Astrocyte (in vitro differentiated cells and primary cell): Measurements from ENCODE around the gene SPOCK1. TPM values are rescaled to one million over a fixed set of nuclear protein-coding genes. Genes with fewer than 3 reads are reported as not detected.

Source experiments
- DNase-seq: peaks from one replicate; pipeline ENCODE4 v3.0.0-alpha.2; 2010; ENCODE audit warnings: low read depth
- FAIRE-seq: peaks from 2 replicates; lab custom pipeline; 2011; peaks lifted over from hg19 to GRCh38; lab: Jason Lieb, UNC
- H2AFZ ChIP-seq: 2 replicates; pipeline ENCODE4 v1.6.0; 2012; ENCODE audit warnings: low read depth, low read length, inconsistent platforms
- H3K27ac ChIP-seq: 2 replicates; pipeline ENCODE4 v1.5.1; 2011; ENCODE audit warnings: low read depth, low read length, inconsistent platforms
- H3K27me3 ChIP-seq: 2 replicates; pipeline ENCODE4 v1.6.0; 2011; ENCODE audit warnings: low read length, inconsistent platforms; ENCODE audit not compliant: insufficient read depth
- H3K36me3 ChIP-seq: 2 replicates; pipeline ENCODE4 v1.5.1; 2011; ENCODE audit warnings: low read length, inconsistent platforms; ENCODE audit not compliant: insufficient read depth
- H3K4me1 ChIP-seq: 2 replicates; pipeline ENCODE4 v1.5.1; 2011; ENCODE audit warnings: low read length, inconsistent platforms; ENCODE audit not compliant: insufficient read depth
- H3K4me2 ChIP-seq: 2 replicates; pipeline ENCODE4 v1.6.0; 2012; ENCODE audit warnings: low read length, inconsistent platforms
- H3K4me3 ChIP-seq: 2 replicates; pipeline ENCODE4 v1.5.1; 2011; ENCODE audit warnings: low read depth, mild to moderate bottlenecking, low read length, inconsistent platforms; ENCODE audit not compliant: insufficient read depth
- H3K79me2 ChIP-seq: 2 replicates; pipeline ENCODE4 v1.6.0; 2012; ENCODE audit warnings: mild to moderate bottlenecking, low read length, inconsistent platforms; ENCODE audit not compliant: insufficient read depth
- H3K9ac ChIP-seq: 2 replicates; pipeline ENCODE4 v1.6.0; 2012; ENCODE audit warnings: mild to moderate bottlenecking, low read length, inconsistent platforms
- H3K9me3 ChIP-seq: 2 replicates; pipeline ENCODE4 v1.5.1; 2012; ENCODE audit warnings: low read depth, mild to moderate bottlenecking, low read length, inconsistent platforms; ENCODE audit not compliant: insufficient read depth
- H4K20me1 ChIP-seq: 2 replicates; pipeline ENCODE4 v1.6.0; 2012; ENCODE audit warnings: low read length, inconsistent platforms; ENCODE audit not compliant: insufficient read depth
- H3K27ac Mint-ChIP-seq: one replicate; pipeline ENCODE4 v1.8.0; 2021; ENCODE audit warnings: mild to moderate bottlenecking, mixed read lengths; ENCODE audit not compliant: unreplicated experiment
- H3K27me3 Mint-ChIP-seq: one replicate; pipeline ENCODE4 v1.8.0; 2021; ENCODE audit warnings: low read depth, mixed read lengths; ENCODE audit not compliant: unreplicated experiment
- H3K36me3 Mint-ChIP-seq: one replicate; pipeline ENCODE4 v1.8.0; 2021; ENCODE audit warnings: low read depth, mixed read lengths; ENCODE audit not compliant: unreplicated experiment
- H3K4me1 Mint-ChIP-seq: one replicate; pipeline ENCODE4 v1.8.0; 2021; ENCODE audit warnings: low read depth, mixed read lengths; ENCODE audit not compliant: unreplicated experiment
- H3K4me3 Mint-ChIP-seq: one replicate; pipeline ENCODE4 v1.8.0; 2021; ENCODE audit warnings: mild to moderate bottlenecking, moderate library complexity, mixed read lengths; ENCODE audit not compliant: unreplicated experiment
- H3K9me3 Mint-ChIP-seq: one replicate; pipeline ENCODE4 v1.8.0; 2021; ENCODE audit warnings: mild to moderate bottlenecking, mixed read lengths; ENCODE audit not compliant: unreplicated experiment
- CTCF ChIP-seq: IDR thresholded peaks from 2 replicates; pipeline ENCODE4 v1.5.1; 2011; ENCODE audit warnings: low read depth, mild to moderate bottlenecking, inconsistent platforms, low read length, moderate library complexity; ENCODE audit not compliant: insufficient read depth
- EZH2 ChIP-seq: IDR thresholded peaks from 2 replicates; pipeline ENCODE4 v1.6.1; 2012; ENCODE audit warnings: mild to moderate bottlenecking, low read length, inconsistent platforms; ENCODE audit not compliant: insufficient read depth
- total RNA-seq: library from RNA; stranded (reverse); gene quantifications from 2 replicates; pipeline ENCODE4 v1.2.1, GENCODE V29; 2021

The SPOCK1 gene
- total RNA-seq, 1 donor from 2014 or later: 53.5 TPM

GRCh38 chr5:137199201-137199600 is 299.9 kb downstream of the SPOCK1 start:
- peaks cover 18% of the 10 kb centered on the region for H4K20me1 ChIP-seq
- H3K27me3 ChIP-seq: no peaks in the 10 kb centered on the region
- no peak overlapping the region for H2AFZ ChIP-seq
- H3K4me3 ChIP-seq: no peak overlapping the region
- H3K4me3 Mint-ChIP-seq: no peak overlapping the region
- H3K4me1 Mint-ChIP-seq: peaks cover 15% of the 10 kb centered on the region
- H3K4me1 ChIP-seq: peaks cover 10% of the 10 kb centered on the region
- peak overlapping the region; percentile 70 for H3K4me2 ChIP-seq
- no peak overlapping the region for H3K27ac Mint-ChIP-seq
- TF ChIP-seq EZH2 (no peak), CTCF (no peak)
- no peaks in the 10 kb centered on the region for H3K36me3 ChIP-seq
- peaks cover 2% of the 10 kb centered on the region for H3K9me3 Mint-ChIP-seq
- no peaks in the 10 kb centered on the region for H3K9me3 ChIP-seq
- no peaks in the 10 kb centered on the region for H3K36me3 Mint-ChIP-seq
- H3K9ac ChIP-seq: peak overlapping the region; percentile 59
- peak; percentile 90 for DNase-seq
- peaks cover 13% of the 10 kb centered on the region for H3K79me2 ChIP-seq
- peaks cover 8% of the 10 kb centered on the region for H3K27me3 Mint-ChIP-seq
- FAIRE-seq: no peak
- H3K27ac ChIP-seq: peak overlapping the region; percentile 69

GRCh38 chr5:137195483-137195882 is 303.6 kb downstream of the SPOCK1 start:
- Histone ChIP-seq H3K9ac (no peak overlapping the region), H3K4me2 (no peak overlapping the region), H3K27me3 (no peaks in the 10 kb centered on the region), H3K4me3 (no peak overlapping the region), H2AFZ (no peak overlapping the region), H3K4me1 (peaks cover 26% of the 10 kb centered on the region), H3K9me3 (no peaks in the 10 kb centered on the region), H3K79me2 (peaks cover 5% of the 10 kb centered on the region), H3K36me3 (no peaks in the 10 kb centered on the region), H4K20me1 (peaks cover 21% of the 10 kb centered on the region), H3K27ac (no peak overlapping the region)
- FAIRE-seq (no peak), DNase-seq (no peak)
- Mint-ChIP-seq H3K27me3 (peaks cover 8% of the 10 kb centered on the region), H3K4me1 (peaks cover 26% of the 10 kb centered on the region), H3K27ac (no peak overlapping the region), H3K4me3 (no peak overlapping the region), H3K9me3 (peaks cover 5% of the 10 kb centered on the region), H3K36me3 (no peaks in the 10 kb centered on the region)
- no peak for TF ChIP-seq CTCF
- no peak for TF ChIP-seq EZH2

GRCh38 chr5:137194300-137194699 is 304.8 kb downstream of the SPOCK1 start:
- TF ChIP-seq EZH2 (no peak), CTCF (no peak)
- H3K4me2 ChIP-seq: no peak overlapping the region
- H3K27me3 Mint-ChIP-seq: peaks cover 8% of the 10 kb centered on the region
- peaks cover 17% of the 10 kb centered on the region for H3K4me1 Mint-ChIP-seq
- DNase-seq: no peak
- no peaks in the 10 kb centered on the region for H3K9me3 ChIP-seq
- no peaks in the 10 kb centered on the region for H3K27me3 ChIP-seq
- no peak overlapping the region for H3K4me3 ChIP-seq
- no peak overlapping the region for H3K27ac ChIP-seq
- peaks cover 17% of the 10 kb centered on the region for H3K4me1 ChIP-seq
- no peaks in the 10 kb centered on the region for H3K36me3 ChIP-seq
- H3K36me3 Mint-ChIP-seq: no peaks in the 10 kb centered on the region
- H4K20me1 ChIP-seq: peaks cover 15% of the 10 kb centered on the region
- peaks cover 5% of the 10 kb centered on the region for H3K9me3 Mint-ChIP-seq
- H2AFZ ChIP-seq: no peak overlapping the region
- FAIRE-seq: no peak
- no peak overlapping the region for H3K27ac Mint-ChIP-seq
- no peak overlapping the region for H3K4me3 Mint-ChIP-seq
- peaks cover 5% of the 10 kb centered on the region for H3K79me2 ChIP-seq
- no peak overlapping the region for H3K9ac ChIP-seq
